Measurements from ENCODE around the gene ARNT2. TPM values are rescaled to one million over a fixed set of nuclear protein-coding genes. Genes with fewer than 3 reads are reported as not detected.

Gene ARNT2
- total and polyA plus RNA-seq, 2 of the 13 experiments (the other 11 are each of a cell fraction or from before 2014, with no cell fraction given): 0.69 to 1.7 TPM

DNA sequence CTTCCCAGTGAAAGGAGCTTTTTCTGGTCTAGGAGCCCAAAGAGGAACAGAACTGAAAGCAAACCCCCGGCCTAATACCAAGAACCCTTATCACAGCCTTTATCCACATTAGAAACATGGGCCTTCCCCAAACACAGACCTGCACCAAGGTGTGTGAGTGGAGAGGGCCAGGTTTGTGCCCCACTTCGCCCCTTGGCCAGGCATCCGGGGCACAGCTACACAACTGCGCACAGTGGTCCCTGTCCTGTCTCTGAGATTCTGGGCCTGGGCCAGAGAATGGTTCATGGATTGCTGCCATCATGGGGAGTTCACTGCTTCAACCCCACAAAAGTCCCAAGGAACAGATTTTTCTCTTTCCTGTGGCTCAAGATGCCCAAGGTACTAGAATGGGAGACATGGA, 165.5 kb downstream of the ARNT2 start (continued):
- TF ChIP-seq, protein P1, sequence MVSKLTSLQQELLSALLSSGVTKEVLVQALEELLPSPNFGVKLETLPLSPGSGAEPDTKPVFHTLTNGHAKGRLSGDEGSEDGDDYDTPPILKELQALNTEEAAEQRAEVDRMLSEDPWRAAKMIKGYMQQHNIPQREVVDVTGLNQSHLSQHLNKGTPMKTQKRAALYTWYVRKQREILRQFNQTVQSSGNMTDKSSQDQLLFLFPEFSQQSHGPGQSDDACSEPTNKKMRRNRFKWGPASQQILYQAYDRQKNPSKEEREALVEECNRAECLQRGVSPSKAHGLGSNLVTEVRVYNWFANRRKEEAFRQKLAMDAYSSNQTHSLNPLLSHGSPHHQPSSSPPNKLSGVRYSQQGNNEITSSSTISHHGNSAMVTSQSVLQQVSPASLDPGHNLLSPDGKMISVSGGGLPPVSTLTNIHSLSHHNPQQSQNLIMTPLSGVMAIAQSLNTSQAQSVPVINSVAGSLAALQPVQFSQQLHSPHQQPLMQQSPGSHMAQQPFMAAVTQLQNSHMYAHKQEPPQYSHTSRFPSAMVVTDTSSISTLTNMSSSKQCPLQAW (CRISPR knock-in tag; IDR thresholded peaks at IDR 0.05): no peak
- TF ChIP-seq, protein P2, sequence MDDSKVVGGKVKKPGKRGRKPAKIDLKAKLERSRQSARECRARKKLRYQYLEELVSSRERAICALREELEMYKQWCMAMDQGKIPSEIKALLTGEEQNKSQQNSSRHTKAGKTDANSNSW (CRISPR knock-in tag; IDR thresholded peaks at IDR 0.05; ENCODE audit: borderline replicate concordance): no peak
- TF ChIP-seq, protein P3, sequence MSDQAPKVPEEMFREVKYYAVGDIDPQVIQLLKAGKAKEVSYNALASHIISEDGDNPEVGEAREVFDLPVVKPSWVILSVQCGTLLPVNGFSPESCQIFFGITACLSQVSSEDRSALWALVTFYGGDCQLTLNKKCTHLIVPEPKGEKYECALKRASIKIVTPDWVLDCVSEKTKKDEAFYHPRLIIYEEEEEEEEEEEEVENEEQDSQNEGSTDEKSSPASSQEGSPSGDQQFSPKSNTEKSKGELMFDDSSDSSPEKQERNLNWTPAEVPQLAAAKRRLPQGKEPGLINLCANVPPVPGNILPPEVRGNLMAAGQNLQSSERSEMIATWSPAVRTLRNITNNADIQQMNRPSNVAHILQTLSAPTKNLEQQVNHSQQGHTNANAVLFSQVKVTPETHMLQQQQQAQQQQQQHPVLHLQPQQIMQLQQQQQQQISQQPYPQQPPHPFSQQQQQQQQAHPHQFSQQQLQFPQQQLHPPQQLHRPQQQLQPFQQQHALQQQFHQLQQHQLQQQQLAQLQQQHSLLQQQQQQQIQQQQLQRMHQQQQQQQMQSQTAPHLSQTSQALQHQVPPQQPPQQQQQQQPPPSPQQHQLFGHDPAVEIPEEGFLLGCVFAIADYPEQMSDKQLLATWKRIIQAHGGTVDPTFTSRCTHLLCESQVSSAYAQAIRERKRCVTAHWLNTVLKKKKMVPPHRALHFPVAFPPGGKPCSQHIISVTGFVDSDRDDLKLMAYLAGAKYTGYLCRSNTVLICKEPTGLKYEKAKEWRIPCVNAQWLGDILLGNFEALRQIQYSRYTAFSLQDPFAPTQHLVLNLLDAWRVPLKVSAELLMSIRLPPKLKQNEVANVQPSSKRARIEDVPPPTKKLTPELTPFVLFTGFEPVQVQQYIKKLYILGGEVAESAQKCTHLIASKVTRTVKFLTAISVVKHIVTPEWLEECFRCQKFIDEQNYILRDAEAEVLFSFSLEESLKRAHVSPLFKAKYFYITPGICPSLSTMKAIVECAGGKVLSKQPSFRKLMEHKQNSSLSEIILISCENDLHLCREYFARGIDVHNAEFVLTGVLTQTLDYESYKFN (CRISPR knock-in tag; conservative IDR thresholded peaks at IDR 0.05): no peak
- TF ChIP-seq HOXD1 (CRISPR knock-in tag; IDR thresholded peaks at IDR 0.05): no peak

DNA sequence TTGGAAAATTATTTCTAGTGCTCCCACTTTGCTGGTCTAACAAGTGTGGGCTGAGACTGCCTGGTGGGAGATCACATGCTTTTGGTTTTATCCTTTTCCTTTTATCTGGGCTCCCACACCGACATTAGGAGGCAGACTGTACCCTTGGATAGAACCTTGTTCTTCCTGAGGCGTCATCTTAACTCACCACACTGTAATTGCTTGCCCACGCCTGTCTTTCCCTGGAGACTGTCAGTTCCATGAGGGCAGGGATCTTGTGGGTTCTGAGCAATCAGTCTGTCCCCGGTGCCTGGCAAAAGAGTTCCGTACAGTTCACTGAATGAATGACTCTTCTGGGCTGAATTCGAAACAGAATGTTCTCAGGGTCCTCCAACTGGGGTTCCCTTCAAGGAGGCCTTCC, 166.4 kb downstream of the ARNT2 start:
- no peak for FAIRE-seq
- Histone ChIP-seq H2AFZ (ENCODE audit: low read length) (no peak overlapping the region), H3K4me1 (ENCODE audit: insufficient read depth, low read length) (no peaks in the 10 kb centered on the region), H4K20me1 (ENCODE audit: insufficient read depth, low read length) (no peaks in the 10 kb centered on the region), H3K9ac (ENCODE audit: insufficient read depth, low read depth, low read length) (no peak overlapping the region), H3K4me3 (replicated peaks in 1 of 3; ENCODE audit: insufficient read depth in 1 of 3, low read depth in 2 of 3, low read length in 3 of 3) (no peak overlapping the region), H3K36me3 (replicated peaks in 1 of 2; ENCODE audit: control insufficient read depth in 1 of 2, insufficient read depth in 2 of 2, low read length in 2 of 2) (no peaks in the 10 kb centered on the region), H3K4me2 (ENCODE audit: low read depth, low read length) (no peak overlapping the region), H3K27me3 (ENCODE audit: control insufficient read depth in 1 of 2, insufficient read depth in 2 of 2, low read length in 2 of 2) (no peaks in the 10 kb centered on the region), H3K9me3 (ENCODE audit: low read length) (no peaks in the 10 kb centered on the region), H3K79me2 (ENCODE audit: insufficient read depth, low read length) (no peaks in the 10 kb centered on the region), H3K27ac (ENCODE audit: extremely low read length, insufficient read depth, low read length) (no peak overlapping the region)
- POLR2A ChIA-PET: no interaction called here
- in situ Hi-C loops (cut with HindIII; ENCODE audit: extremely low pct_ligation_motif_present, low pct_unique_long_range_greater_than_20kb): no loop called here
- DNase-seq (ENCODE audit: low spot score): no peak
- ATAC-seq: no peak
- intact Hi-C loops (cut with micrococcal nuclease; ENCODE audit: unreplicated experiment): no loop called here
- no TSS peak for BruUV-seq (replicated peaks)
- 37% methylated on average over 6 of the region's 6 CpGs for WGBS (ENCODE audit: low lambda C conversion rate)
- CTCF ChIA-PET (ENCODE audit: low intra/inter-chr PET ratio, low total read pairs): no interaction called here
- no peak for TF ChIP-seq ELF4 (CRISPR knock-in tag; IDR thresholded peaks at IDR 0.05; ENCODE audit: borderline replicate concordance)
- TF ChIP-seq ZNF329 (CRISPR knock-in tag; IDR thresholded peaks at IDR 0.05; ENCODE audit: low read depth): no peak
- no peak for TF ChIP-seq ZNF850 (CRISPR knock-in tag; conservative IDR thresholded peaks at IDR 0.05)
- TF ChIP-seq PAX8 (CRISPR knock-in tag; IDR thresholded peaks at IDR 0.05; ENCODE audit: borderline replicate concordance): no peak
- TF ChIP-seq ZNF557 (CRISPR knock-in tag; IDR thresholded peaks at IDR 0.05): no peak
- TF ChIP-seq MED1 (CRISPR knock-in tag; IDR thresholded peaks at IDR 0.05): no peak
- TF ChIP-seq NBN (conservative IDR thresholded peaks at IDR 0.05): no peak
- no peak for TF ChIP-seq ZNF451 (CRISPR knock-in tag; IDR thresholded peaks at IDR 0.05)
- no peak for TF ChIP-seq SSRP1 (CRISPR knock-in tag; IDR thresholded peaks at IDR 0.05)
- no peak for TF ChIP-seq KLF12 (CRISPR knock-in tag; IDR thresholded peaks at IDR 0.05; ENCODE audit: borderline replicate concordance)
- TF ChIP-seq PLRG1 (conservative IDR thresholded peaks at IDR 0.05): no peak
- TF ChIP-seq, protein P4, sequence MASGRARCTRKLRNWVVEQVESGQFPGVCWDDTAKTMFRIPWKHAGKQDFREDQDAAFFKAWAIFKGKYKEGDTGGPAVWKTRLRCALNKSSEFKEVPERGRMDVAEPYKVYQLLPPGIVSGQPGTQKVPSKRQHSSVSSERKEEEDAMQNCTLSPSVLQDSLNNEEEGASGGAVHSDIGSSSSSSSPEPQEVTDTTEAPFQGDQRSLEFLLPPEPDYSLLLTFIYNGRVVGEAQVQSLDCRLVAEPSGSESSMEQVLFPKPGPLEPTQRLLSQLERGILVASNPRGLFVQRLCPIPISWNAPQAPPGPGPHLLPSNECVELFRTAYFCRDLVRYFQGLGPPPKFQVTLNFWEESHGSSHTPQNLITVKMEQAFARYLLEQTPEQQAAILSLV (CRISPR knock-in tag; IDR thresholded peaks at IDR 0.05; ENCODE audit: borderline replicate concordance): no peak
- TF ChIP-seq MXD4 (CRISPR knock-in tag; IDR thresholded peaks at IDR 0.05): no peak
- TF ChIP-seq KDM5B (CRISPR knock-in tag; IDR thresholded peaks at IDR 0.05; ENCODE audit: borderline replicate concordance): no peak

All from HepG2 (cell line).